HepG2 (cell line): ENCODE measurements around the gene NEDD4L.

Experiments used
- BCL6 ChIP-seq: IDR thresholded peaks from 2 replicates; pipeline ENCODE4 v1.6.1; 2016; ENCODE audit warnings: missing genetic modification reagents, missing compliant biosample characterization
- BHLHE40 ChIP-seq: IDR thresholded peaks from 2 replicates; pipeline ENCODE4 v1.6.1; 2011; ENCODE audit warnings: low read length, improper control_type of control experiment
- CREB1 ChIP-seq, 2 experiments: fragments of 450-650 bp in 1 of 2; IDR thresholded peaks; 2 replicates each; pipeline ENCODE4 v1.6.1; 2016 to 2017; ENCODE audit warnings: control low read depth in 1 of 2, mild to moderate bottlenecking in 1 of 2, missing compliant biosample characterization in 1 of 2, missing genetic modification characterization in 1 of 2
- GTF2F1 ChIP-seq: fragments of 150-350 bp; IDR thresholded peaks from 2 replicates; pipeline ENCODE4 v1.6.1; 2014; ENCODE audit warnings: low read length
- PAX8 ChIP-seq: sonication (generic); formaldehyde crosslinking; IDR thresholded peaks from 2 replicates; pipeline ENCODE4 v1.8.0; 2022; ENCODE audit warnings: mild to moderate bottlenecking, missing genetic modification reagents, borderline replicate concordance
- SNRNP70 ChIP-seq: fragments of 200-400 bp; formaldehyde crosslinking; IDR thresholded peaks from 2 replicates; pipeline ENCODE4 v1.6.1; 2017; ENCODE audit warnings: mild to moderate bottlenecking, low read depth, low read length, moderate library complexity
- SP2 ChIP-seq: sonication (generic); formaldehyde crosslinking; IDR thresholded peaks from 2 replicates; pipeline ENCODE4 v1.5.1; 2020; ENCODE audit warnings: mild to moderate bottlenecking, missing genetic modification reagents
- TCF7 ChIP-seq: sonication (generic); IDR thresholded peaks from 2 replicates; pipeline ENCODE4 v1.6.1; 2016; ENCODE audit warnings: antibody characterized with exemption, low read depth
- ZNF274 ChIP-seq: sonication (generic); formaldehyde crosslinking; IDR thresholded peaks from 2 replicates; pipeline ENCODE4 v1.5.1; 2020; ENCODE audit warnings: mild to moderate bottlenecking, missing genetic modification reagents

GRCh38 chr18:58118536-58118935 is 74.5 kb downstream of the NEDD4L start:
- TF ChIP-seq GTF2F1 (no peak), SNRNP70 (no peak), BCL6 (CRISPR knock-in tag) (no peak), BHLHE40 (no peak), TCF7 (no peak), PAX8 (no peak), SP2 (no peak), CREB1 (IDR thresholded peaks at IDR 0.05) (no peak), CREB1 (CRISPR knock-in tag; IDR thresholded peaks at IDR 0.05) (no peak), ZNF274 (CRISPR knock-in tag) (no peak)
